HuH-7.5 (cell line): ENCODE results near the gene PRPS1.
"Not testable (repeated sequence)": the region's sequence is repeated elsewhere in the genome, so short reads cannot be mapped to it uniquely, and the experiment has no call there.

ENCODE experiments used
- DNase-seq: peaks from one replicate; pipeline ENCODE4 v3.0.0; 2011; ENCODE audit warnings: low spot score

Gene PRPS1

DNA sequence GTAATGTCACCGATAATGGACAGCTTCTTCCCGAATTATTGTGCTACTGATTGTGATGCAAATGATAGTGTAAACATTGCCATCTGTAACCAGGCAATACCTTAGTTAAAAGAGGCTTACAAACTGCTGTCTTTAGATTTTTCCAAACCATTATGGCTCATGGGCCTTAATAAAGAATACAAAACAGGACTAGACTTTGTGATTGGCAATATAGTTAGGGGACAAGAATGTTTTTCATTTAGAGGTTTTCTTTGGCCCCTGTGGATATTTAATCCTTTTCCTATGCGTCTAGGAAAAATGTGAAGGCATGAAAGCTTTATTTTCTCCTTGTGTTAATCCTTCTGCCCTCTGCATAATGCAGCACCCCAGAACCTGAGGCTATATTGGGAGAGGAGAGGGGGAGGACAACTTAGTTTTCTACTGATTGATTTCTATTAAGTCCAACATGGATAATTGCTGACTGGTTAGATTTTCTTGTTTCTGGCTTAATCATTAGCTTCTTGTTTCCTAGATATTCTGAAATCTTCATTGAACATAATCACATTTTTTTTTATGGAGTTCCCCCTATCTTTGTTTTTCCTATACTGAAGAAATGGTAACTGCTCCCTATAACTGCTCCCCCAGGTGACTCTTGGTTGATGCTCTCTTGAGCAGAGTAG is 1.9 kb downstream of the PRPS1 start:
- DNase-seq: no peak

DNA sequence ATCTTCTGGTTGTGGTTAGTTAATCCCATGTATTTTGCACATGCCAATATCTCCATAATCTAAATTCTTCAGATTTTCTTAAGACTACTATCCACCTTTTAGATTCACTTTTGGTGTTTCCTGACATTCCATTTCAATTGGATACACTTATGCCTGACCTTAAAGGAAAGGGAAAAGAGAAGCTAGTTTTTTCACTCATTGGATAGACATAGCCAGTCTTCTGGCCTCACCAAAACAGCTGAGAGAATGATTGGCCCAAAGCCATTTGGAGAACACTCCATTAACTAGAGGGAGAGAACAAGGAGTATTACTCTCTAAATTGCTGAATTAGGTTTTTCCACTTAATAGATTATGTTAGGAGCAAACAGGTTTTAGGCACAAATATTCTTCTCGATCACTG is 4.0 kb downstream of the PRPS1 start:
- no peak for DNase-seq

DNA sequence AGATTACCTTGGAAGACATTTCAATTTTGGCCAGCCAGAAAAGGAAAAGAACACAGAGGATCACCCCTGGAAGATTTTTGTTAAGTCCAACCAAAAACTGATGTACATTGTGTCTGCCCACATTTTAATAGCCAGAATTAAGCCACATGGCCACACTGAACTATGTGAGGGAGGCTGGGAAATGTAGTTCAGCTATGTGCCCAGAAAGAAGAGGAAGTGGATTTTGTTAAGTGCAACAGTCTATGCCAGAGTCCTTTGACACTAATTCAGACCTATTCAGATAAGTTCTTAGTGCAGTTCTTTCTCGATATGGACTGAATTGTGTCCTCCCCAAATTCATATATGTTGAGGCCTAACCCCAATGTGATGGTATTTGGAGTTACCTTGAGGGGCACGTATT is 18.4 kb downstream of the PRPS1 start:
- no peak for DNase-seq

DNA sequence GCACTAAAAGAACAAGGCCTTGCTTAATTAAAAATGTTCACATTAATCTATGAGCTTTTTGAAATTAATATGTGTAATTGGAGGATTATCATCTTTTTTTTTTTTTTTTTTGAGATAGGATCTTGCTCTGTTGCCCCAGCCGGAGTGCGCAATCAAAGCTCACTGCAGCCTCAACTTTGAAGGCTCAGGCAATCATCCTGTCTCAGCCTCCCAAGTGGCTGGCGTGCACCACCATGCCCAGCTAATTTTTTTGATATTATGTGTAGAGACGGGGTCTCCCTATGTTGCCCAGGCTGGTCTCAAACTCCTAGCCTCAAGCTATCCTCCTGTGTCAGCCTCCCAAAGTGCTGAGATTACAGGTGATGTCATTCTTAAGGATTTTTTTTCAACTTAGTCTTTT is 20.0 kb downstream of the PRPS1 start:
- no peak for DNase-seq

DNA sequence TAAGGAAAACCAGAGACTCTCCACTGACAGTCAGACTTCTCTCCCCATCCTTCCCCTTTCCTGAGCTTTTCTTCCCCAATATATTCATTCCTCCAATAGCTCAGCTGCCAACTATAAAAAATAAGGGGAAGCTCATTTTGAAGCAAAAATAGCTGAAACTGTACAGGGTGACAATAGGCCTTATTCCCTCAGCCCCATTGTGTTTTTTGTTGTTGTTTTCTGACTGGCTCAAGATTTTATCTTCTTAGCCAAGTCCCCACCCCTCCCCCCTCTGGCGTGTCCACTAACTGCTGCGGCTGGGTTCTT is 26.2 kb downstream of the PRPS1 start:
- DNase-seq: no peak

DNA sequence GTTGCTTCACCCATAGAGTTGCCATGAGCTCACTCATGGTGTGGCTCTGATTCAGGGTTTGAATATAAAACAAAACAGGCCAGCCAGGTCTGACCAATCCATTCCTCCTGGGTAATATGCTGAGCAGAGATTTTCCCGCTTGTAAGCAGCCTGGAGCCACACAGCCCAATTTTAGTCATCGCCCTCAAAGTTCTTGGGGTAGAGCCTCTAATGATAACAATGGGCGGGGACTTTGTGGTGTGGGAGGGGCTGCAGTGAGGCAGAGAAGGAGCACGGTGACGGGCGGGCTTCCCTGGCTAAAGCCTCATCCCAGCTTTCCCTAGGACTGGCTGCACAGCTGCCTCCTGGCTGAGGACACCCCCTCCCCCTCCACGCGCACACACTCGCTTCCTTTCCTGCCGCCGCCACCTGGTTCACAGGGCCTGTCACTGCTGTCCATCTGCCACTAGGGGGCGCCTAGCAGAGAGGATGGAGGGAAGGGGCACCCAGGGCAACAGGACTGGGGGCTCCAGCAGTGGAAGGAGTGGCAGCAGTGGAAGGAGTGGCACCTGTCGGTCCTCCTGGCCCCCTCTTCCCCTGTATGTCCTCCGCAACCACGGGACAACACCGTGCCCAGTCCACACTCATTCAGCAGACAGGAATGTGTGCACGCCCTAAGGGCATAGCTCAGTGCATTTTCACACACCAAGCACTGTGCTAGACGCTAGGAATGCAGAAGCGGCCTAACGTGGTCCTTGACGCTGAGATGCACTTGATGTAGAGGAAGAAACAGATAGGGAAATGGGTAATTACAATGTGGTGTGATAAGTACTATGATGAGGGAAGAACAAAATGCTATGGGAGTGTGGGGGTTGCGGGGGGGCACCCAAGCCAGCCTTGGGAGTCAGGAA is 26.8 kb downstream of the PRPS1 start:
- no peak for DNase-seq

DNA sequence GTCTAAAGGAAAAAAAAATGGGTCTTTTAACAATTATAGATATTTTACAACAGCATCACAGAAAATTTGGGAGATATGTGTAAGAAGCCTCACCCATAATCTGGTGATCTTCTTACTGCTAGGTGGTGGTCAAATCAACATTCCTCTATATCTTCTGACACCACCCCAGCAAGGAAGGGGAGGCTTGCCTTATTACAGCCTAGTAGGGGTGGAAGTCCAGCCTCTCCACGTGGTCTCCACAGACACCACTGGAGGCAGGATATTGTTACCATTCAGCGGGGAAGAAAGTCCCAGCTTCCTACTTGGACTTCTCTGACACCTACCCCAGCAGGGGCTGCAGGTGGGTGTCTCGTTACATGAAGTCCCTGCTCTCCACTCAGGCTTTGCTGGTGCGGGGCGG is 28.7 kb downstream of the PRPS1 start:
- no peak for DNase-seq

DNA sequence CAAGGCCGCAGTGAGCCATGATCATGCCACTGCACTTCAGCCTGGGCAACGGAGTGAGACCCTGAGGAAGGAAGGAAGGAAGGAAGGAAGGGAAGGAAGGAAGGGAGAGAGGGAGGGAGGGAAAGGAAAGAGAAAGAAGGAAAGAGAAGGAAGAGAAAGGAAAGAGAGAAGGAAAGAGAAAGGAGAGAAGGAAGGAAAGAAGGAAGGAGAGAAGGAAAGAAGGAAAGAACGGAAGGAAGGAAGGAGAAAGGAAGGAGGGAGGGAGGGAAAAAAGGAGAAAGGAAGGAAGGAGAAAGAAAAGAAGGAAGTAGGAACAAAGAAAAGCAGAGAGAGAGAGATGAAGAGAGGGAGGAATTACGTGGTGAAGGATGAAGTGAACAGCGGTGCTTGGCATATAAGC is 30.4 kb downstream of the PRPS1 start:
- no peak for DNase-seq

DNA sequence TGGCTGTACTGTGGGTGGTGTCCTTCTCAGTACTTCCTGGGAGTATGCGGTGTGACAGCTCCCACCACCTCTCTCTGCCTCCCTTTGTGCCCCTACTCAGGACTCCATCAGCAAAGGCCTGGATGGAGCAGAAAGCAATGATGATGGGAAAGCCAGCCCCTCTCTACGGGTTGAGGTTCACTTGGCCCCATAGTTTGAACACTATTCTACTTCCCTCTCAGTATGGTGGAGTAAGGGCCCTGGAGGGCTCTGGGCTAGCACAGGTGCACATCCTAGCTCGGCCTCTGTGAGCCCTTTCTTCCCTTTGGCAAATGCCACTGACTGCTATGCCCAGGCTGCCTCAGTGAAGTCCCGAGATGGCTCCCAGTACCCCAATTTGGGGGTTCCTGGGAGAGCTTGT is 31.0 kb downstream of the PRPS1 start:
- DNase-seq: no peak

DNA sequence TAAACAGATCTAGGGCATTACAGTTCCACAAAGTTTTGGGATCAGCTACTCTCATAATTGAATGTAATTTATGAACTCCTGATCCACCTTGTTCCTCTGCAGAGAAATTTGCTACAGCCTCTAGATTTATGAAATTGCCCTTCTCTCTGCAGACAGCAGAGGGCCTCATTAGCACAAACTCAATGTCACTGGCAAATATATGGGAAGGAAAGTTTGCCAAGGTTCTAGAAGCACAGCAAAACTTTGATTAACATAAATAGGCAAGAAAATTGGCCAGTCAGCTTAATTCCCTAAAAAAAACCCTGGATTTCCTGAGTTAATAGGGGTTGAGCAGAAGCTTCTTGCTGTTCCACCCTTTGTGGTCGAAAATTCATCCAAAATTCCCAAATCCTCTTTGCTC is 31.5 kb downstream of the PRPS1 start:
- no peak for DNase-seq

DNA sequence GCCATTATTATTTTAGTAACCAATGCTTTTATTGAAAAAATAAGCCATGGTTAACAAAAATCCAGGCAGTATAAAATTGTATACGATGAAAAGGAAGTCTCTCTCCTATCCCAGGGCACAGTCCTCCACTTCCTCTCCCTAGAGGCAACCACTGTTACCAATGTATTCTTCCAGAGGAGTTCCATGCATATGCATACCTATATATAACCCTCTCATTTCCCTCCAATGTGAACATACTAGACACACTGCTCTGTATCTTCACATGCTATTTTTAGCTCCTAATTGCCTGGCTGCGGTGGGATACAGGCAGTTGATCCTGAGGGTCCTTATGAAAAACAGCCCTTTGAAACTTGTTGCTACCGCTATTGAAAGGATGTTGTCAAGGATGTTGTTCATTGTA is 33.8 kb downstream of the PRPS1 start:
- no peak for DNase-seq

DNA sequence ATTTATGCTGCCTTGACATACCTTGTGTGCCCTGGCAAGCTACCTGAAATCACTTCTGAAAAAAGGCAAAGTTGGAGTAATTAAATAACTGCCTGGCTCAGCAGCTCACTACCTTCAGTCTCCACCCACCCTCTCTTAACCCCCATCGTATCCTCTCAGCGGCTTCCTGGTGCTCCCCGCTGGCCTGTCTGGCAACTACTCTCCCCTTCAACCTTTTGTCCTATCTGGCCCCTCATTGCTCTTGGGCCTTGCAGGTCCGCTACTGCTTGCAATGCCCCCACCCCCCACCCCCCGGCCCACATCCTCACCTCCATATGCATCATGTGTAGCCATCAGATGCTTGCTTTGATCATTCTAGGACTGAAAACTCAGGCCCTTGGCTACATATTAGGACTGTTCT is 34.5 kb downstream of the PRPS1 start:
- no peak for DNase-seq

DNA sequence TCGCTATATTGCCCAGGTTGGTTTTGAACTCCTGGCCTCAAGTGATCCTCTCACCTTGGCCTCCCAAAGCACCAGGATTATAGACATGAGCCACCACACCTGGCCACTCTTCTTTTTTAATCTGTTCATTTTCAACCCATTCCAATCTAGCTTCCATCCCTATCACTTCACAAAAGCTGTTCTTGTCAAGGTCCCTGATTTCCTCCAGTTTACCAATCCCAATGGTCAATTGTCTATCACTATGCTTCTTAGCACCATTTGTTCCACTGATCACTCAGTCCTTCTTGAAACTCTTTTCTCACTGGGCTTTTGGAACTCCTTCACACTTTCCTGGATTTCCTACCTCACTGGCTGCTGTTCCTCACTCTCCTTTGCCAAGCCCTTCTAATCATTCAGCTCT is 38.6 kb downstream of the PRPS1 start:
- no peak for DNase-seq

DNA sequence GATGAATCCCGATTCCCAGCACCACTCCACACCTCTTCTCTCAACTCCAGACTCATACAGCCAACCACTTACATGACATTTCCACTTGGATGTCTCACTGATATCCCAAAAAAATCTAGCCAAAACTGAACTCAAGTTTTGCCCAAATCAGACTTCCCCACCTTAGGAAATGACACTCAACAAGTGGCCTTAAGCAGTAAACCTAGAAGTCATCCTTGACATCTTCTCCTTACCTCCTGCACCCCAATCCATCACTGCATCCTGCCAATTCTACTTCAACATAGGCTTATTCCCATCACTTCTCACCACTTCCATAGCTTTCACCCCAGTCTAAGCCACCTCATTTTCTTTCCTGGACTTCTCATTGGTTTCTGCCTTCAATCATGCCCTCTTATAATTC is 39.1 kb downstream of the PRPS1 start:
- DNase-seq: no peak

DNA sequence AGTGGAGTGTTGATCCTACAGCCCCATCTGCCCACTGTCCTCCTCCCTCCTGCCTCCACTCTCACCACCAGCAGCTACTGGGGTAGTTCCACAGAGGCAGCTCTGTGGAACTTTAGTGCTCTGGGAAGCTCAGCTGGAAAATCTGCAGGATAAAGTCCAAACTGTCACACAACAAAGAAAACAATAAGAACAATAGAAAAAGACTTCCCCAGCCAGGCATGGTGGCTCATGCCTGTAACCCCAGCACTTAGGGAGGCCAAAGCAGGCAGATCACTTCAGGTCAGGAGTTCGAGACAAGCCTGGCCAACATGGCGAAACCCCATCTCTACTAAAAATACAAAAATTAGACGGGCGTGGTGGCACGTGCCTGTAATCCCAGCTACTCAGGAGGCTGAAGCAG is 40.4 kb downstream of the PRPS1 start:
- not testable (repeated sequence) for DNase-seq

DNA sequence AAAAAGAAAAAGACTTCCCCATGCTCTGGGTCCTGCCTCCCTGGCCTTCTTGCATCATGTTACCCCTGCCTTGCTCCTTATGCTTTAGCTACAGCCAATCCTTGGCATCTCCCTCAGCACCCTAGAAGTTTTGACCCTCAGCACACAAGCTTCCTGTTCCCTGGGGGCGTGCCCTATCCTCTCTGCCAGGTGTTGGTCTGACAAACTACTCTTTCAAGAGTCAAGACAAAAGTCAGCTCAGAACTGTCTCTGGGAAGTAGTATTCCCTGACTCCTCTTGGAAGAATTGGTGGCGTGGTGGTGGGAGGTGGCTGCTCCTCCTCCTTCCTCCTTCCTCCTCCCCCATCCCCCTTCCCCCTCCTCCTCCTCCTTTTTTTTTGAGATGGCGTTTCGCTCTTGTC is 41.0 kb downstream of the PRPS1 start:
- no peak for DNase-seq

DNA sequence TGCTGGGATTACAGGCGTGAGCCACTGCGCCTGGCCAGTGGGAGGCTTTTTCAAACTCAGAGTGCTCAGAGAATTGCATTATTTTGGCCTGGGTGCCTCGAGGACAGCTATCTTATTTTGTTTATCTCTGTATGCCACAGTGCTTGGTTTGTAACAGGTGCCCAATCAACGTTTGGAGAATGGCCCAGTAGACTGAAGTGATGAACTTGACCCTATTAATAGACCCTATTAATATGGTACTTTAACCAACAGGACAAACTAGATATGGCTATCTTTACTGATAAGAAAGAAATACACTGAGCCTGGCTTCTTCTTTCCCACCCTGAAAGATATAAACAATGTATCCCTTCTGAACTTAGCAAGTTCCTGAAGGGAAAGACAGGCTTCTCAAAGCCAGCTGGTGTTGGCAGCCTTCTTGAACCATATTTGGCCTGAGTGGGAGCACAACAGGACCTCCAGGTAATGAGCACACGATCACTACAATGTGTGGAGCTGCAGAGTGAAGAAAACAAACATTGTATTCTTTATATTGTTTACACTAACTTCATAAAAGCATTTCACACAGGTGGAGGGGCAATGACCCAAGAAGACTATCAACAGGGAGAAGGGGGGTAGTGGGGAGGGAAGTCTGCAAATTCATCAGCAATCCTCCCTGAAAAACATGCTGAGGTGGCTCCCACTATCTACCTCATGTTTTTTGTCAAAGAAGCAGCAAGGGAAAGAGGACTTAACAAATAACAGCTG is 41.7 kb downstream of the PRPS1 start:
- DNase-seq: no peak

DNA sequence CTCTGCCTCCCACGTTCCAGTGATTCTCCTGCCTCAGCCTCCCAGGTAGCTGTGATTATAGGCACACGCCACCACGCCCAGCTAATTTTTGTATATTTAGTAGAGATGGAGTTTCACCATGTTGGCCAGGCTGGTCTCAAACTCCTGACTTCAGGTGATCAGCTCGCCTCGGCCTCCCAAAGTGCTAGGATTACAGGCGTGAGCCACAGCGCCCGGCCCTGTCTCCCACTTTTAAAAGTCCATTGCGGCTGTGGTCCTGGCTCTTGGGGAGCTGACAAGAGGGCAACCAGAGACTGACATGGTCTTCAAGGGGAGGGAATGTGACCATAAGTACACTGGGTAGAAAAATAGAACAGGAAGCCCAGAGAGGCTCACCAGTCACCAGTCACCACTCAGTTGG is 42.9 kb downstream of the PRPS1 start:
- DNase-seq: not testable (repeated sequence)

DNA sequence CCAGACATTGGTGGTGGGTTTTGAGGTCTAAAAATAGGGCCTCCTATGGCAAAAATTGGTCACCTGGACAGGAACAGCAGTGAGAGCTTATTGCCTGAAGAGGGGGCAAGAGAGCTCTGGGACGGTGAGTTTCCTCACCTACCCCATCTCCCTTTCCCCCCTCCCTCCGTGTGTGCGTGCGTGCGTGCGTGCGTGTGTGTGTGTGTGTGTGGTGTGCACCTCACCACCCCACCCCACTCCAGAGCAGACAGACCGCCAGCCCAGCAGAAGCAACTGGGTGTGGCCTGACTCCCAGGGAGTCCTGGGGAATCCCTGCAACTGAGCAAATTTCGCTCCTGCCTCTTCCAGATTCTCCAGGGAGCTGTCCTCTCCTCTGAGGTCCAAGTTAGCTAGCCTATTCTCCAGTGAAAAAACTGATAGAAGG is 44.7 kb downstream of the PRPS1 start:
- no peak for DNase-seq

DNA sequence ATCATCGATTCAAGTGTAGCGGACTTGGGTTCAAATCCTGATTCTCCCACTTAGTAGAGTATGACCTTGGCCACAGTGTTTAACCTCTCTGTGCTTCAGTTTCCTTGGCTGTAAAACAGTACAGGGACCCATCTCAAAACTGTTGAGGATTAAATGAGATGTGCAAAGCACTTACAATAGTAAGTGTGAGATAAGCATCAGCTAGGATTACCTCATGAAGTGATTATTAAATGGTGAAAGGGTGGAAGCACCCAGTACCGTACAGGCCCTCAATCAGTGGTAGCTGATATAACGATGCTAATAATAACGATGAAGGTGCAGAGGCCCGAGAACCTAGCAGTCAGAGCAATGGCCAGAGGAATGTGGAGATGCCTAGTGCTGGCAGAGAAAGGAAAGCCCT is 45.1 kb downstream of the PRPS1 start:
- DNase-seq: no peak

DNA sequence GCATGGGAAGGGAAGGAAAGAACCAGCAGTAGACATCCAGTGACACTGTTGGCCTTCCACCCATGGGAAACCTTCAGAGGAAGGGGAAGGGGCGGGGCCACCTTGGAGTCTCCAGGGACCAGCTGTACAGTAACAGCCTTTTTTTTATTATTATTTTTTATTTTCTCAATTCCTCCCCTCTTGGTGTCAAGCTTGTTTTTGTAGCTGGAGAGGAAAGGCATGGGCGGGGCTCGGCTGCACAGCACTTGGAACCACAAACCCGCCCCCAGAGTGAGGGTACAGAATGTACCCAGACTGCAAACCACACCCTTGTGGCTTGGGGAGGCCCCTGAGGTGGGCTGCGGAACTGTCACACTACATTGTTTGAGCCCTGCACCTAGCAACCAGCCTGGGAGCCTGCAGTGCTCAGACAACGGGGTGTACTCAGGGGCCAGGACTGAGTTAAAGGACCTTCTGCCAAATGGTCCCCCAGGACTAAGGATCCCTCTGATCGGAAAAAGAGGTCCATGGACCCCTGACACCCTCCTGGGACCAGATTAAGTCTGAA is 45.7 kb downstream of the PRPS1 start:
- no peak for DNase-seq

DNA sequence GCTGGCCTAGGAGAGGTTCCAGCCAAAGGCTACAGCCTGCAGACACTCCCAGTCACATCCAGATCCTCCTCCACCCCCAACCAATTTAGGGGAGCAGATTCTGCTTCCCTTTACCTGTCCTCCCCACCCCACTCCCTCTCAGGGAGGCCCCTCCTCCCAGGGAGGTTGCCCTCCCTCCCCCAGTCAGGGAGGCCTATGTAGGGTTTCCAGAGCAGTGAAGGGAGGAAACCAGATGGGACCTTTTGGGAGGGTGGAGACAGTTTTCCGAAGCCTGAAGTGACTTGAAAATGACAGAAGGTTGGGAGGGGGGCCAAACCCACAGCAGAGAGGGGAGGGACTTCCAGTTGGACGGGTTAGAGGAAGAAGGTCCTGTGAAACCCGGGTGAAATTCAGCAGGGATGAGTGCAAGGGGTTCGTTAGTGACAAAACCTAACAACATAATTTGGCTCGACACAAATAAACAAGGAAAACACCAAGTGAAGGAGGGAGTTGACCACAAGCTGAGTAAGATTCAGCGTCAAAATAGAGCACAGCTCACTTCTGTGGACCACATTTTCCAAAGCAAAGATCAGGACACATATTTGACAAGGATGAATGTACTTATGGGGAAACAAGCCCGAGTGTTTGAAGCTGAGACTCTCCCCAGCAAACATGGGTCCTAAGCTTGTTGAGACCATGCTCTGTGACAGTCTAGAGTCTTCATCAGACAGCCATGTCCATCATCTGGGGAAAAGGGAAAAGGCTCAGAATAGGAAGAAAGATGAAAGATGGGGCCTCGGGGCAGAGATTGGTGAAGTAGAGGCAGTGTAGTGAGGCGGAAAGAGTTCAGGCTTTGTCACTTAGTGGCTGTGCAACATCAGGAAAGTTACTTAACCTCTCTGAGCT is 46.4 kb downstream of the PRPS1 start:
- DNase-seq: no peak
